HG03039 (cell line): ENCODE results near the gene HMOX1.

Experiments
- ATAC-seq: cut with Tn5 transposase; IDR thresholded peaks from one replicate; pipeline ENCODE4 v1.9.1; 2021; ENCODE audit warnings: mild to moderate bottlenecking, moderate library complexity; ENCODE audit not compliant: unreplicated experiment

HMOX1 gene

GRCh38 chr22:35400501-35400790, 19.6 kb downstream of the HMOX1 start:
- no peak for ATAC-seq

DNA sequence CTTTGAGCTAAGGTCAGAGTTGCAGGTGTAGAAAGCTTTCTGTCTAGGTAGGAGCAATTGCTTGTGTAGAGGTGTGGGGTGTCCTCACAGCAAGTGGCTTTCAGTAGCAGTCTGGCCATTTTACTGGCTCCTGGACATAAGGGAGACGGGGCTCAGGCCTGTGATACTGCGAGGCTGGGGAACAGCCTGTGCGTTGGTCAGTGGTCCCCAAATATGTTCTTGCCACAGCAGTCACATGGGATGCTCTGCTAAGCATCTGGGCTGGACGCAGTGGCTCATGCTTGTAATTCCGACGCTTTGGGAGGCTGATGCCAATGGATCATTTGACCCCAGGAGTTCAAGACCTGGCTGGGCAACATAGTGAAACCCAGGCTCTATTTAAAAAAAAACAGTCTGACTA, 21.0 kb downstream of the HMOX1 start:
- no peak for ATAC-seq

- no peak for ATAC-seq
Measured at GRCh38 chr22:35403356-35403755, 22.5 kb downstream of the HMOX1 start.

- ATAC-seq, result no peak
Measured at GRCh38 chr22:35404176-35404575, 23.3 kb downstream of the HMOX1 start.

DNA sequence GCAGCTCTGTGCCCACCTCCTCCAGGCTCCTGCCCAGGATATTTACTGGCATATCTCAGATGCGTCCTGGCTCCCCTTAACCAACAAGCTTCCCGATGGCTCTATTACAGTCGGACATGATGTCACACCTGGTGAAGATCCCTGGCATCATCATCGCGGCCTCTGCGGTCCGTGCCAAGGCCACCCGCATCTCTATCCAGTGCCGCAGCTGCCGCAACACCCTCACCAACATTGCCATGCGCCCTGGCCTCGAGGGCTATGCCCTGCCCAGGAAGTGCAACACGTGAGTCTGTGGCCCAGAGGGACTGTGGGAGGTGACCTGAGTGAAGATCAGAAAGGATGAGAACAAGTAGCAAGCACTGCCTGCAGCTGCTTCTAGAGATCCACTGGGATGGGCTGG, 25.5 kb downstream of the HMOX1 start:
- ATAC-seq, result no peak

- ATAC-seq, result no peak
Measured at GRCh38 chr22:35407362-35407761, 26.5 kb downstream of the HMOX1 start.

GRCh38 chr22:35409783-35410662, 29.1 kb downstream of the HMOX1 start:
- ATAC-seq, result no peak

- ATAC-seq, result no peak
Measured at GRCh38 chr22:35410663-35411034, 29.8 kb downstream of the HMOX1 start.

DNA sequence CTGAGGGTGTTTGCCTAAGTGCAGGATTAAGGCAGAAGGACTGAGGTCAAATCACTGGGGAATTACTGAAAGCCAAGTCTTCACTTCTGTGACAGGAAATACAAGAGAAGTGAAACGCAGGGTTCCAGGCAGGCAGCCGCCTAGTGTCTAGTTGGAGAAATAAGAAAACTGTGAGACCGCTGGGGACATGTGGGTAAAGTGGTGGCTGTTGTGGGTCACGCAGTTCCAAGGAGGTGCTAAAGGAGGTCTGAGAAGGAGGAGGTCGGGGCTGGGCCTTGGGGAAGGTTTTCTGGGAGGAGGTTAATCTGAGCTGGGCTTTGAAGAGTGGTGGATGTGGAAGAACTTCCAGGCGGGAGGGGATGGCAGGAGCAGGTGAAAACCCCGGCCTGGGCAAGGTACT, 30.2 kb downstream of the HMOX1 start:
- no peak for ATAC-seq

- no peak for ATAC-seq
Measured at GRCh38 chr22:35413624-35414023, 32.7 kb downstream of the HMOX1 start.

GRCh38 chr22:35417606-35418005, 36.7 kb downstream of the HMOX1 start:
- no peak for ATAC-seq

- no peak for ATAC-seq
Measured at GRCh38 chr22:35418088-35418487, 37.2 kb downstream of the HMOX1 start.

DNA sequence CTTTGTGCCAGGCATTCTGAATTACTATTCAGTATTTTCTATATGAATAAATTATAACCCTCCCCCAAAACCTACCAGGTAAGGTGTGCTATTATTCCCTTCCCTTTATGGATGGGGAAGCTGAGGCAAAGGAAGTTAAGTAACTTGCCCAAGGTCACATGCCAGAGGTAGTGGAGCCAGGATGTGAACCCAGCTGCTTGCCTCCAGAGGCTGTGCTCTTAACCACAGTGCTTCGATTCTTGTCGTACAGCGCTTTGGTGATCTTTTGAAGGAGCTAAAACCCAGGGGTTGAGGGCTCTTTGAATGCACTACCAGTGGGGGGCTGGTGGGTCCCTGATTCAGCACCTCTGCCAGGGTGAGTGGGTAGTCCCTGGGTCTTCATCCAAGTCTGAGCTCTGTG, 37.8 kb downstream of the HMOX1 start:
- ATAC-seq, result no peak

DNA sequence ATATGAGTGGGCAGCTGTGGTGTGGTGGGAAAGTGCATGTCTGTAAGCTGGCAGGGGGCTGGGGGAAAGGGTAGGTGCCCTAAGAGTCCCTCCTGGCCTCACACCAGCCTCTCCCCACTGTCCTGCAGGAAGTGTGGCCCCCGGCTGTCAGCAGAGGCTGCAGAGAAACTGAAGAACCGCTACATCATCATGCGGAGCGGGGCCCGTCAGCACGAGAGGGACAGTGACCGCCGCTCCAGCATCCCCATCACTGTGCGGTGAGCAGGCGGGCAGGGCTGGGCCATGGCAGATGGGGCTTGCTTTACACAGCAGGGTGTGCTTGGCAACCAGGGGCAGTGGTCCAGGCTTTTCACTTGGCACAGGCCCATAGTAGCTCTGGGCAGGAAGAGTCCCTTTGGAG, 38.9 kb downstream of the HMOX1 start:
- ATAC-seq, result no peak

DNA sequence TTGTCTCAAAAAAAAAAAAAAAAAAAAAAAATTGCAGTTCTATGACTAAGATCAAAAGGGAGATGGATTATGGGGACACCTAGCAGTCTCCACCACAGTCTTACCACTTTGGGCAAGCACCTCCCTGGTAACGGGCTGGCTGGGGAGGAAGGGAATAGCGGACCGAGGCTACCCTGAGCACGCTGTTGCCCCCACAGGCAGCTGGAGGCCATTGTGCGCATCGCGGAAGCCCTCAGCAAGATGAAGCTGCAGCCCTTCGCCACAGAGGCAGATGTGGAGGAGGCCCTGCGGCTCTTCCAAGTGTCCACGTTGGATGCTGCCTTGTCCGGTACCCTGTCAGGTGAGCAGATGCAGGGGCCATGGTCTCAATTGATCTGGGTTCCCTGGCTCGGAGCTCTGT, 40.2 kb downstream of the HMOX1 start:
- no peak for ATAC-seq

DNA sequence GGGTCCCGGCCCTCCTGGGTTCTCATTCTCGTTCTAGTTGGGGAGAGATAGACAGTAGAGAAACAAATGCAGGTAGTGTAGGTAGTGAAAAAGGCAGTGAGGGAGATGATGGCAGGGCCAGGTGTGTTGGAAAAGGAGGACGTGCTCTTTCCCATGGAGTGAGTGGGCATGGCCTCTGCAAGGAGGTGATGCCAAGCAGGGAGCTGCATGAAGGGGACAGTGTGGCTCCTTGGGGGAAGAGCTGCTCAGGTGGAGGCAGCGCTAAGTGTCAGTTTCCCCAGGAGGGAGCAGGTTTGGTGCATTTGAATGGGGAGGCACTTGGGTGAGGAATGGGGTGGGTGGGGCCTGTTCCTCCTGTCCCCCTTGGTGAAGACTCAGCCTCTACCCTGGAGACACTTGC, 41.2 kb downstream of the HMOX1 start:
- ATAC-seq, result no peak

DNA sequence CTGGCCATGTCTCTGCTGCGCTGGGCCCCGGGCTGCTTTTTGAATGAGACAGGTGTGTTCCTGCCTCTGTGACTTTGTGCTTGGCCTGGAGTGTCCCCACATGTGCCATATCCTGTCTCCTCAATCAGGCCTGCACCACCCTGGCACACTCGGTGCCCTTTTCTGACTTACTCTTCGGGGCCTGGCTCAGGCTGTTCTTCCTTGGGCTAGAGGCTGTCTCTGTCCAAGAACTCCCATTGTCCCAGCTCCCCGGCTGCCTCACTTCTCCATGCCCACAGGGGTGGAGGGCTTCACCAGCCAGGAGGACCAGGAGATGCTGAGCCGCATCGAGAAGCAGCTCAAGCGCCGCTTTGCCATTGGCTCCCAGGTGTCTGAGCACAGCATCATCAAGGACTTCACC, 42.0 kb downstream of the HMOX1 start:
- ATAC-seq, result no peak

GRCh38 chr22:35424081-35424480, 43.2 kb downstream of the HMOX1 start:
- ATAC-seq, result no peak

GRCh38 chr22:35424761-35425160, 43.9 kb downstream of the HMOX1 start:
- ATAC-seq, result no peak

GRCh38 chr22:35425546-35425945, 44.6 kb downstream of the HMOX1 start:
- ATAC-seq, result no peak

- ATAC-seq, result no peak
Measured at GRCh38 chr22:35425971-35426800, 45.3 kb downstream of the HMOX1 start.

DNA sequence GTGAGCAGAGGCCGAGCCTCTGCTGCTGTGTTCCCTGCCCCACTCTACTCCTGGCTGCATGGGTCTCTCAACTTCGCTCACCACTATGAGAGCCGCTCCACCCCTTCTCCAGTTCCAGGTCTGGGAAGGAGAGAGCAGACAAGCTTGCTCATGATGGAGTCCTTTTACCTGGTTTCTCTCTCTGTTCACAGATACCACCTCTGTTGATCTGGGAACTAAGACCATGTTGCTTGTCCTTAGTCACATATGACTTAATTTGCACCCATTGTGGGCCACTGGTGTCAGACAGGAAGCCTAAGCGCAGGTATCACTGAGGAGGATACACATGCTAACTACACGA, 45.9 kb downstream of the HMOX1 start:
- ATAC-seq, result no peak
